Effector memory CD4-positive, alpha-beta T cell (primary cell): ENCODE data around the gene CHST13.
"Not testable (repeated sequence)": the region's sequence is repeated elsewhere in the genome, so short reads cannot be mapped to it uniquely, and the experiment has no call there.

ENCODE experiments used
- DNase-seq, 3 donors: peaks; one replicate each; pipeline ENCODE4 v3.0.0-alpha.2; 2020
- H3K27ac ChIP-seq: 2 replicates; pipeline ENCODE4 v1.7.0; 2013; ENCODE audit warnings: mild to moderate bottlenecking, low read length, moderate library complexity; ENCODE audit not compliant: insufficient read depth, poor library complexity, severe bottlenecking
- H3K27me3 ChIP-seq: replicated peaks from 2 replicates; pipeline ENCODE4 v1.7.0; 2013; ENCODE audit warnings: mild to moderate bottlenecking, low read length; ENCODE audit not compliant: insufficient read depth, control insufficient read depth, poor library complexity, severe bottlenecking
- H3K36me3 ChIP-seq: 2 replicates; pipeline ENCODE4 v1.7.0; 2013; ENCODE audit warnings: mild to moderate bottlenecking, low read length, moderate library complexity; ENCODE audit not compliant: control insufficient read depth, insufficient read depth
- H3K4me1 ChIP-seq: 2 replicates; pipeline ENCODE4 v1.7.0; 2013; ENCODE audit warnings: low read length, mild to moderate bottlenecking; ENCODE audit not compliant: control insufficient read depth, insufficient read depth, poor library complexity, severe bottlenecking
- H3K4me3 ChIP-seq: 2 replicates; pipeline ENCODE4 v1.7.0; 2013; ENCODE audit warnings: low read length, low read depth, mild to moderate bottlenecking; ENCODE audit not compliant: insufficient read depth, poor library complexity, severe bottlenecking
- H3K9me3 ChIP-seq: 2 replicates; pipeline ENCODE4 v1.7.0; 2013; ENCODE audit warnings: mild to moderate bottlenecking, low read length, moderate library complexity; ENCODE audit not compliant: control insufficient read depth

CHST13 gene

GRCh38 chr3:126530171-126531050 is 6.5 kb downstream of the CHST13 start:
- no peak for DNase-seq
- H3K36me3 ChIP-seq, result no peaks in the 10 kb centered on the region
- no peaks in the 10 kb centered on the region for H3K27me3 ChIP-seq
- H3K27ac ChIP-seq, result no peak overlapping the region
- no peaks in the 10 kb centered on the region for H3K9me3 ChIP-seq
- H3K4me1 ChIP-seq, result no peaks in the 10 kb centered on the region
- H3K4me3 ChIP-seq, result no peak overlapping the region

- no peaks in the 10 kb centered on the region for H3K9me3 ChIP-seq
- H3K4me1 ChIP-seq, result no peaks in the 10 kb centered on the region
- no peaks in the 10 kb centered on the region for H3K27me3 ChIP-seq
- H3K27ac ChIP-seq, result no peak overlapping the region
- H3K4me3 ChIP-seq, result no peak overlapping the region
- H3K36me3 ChIP-seq, result no peaks in the 10 kb centered on the region
- DNase-seq, result no peak
These were observed 7.0 kb downstream of the CHST13 start for GRCh38 chr3:126531051-126531330.

GRCh38 chr3:126533506-126533905 is 9.6 kb downstream of the CHST13 start:
- Histone ChIP-seq H3K27ac (no peak overlapping the region), H3K27me3 (no peaks in the 10 kb centered on the region), H3K9me3 (no peaks in the 10 kb centered on the region), H3K4me3 (no peak overlapping the region), H3K4me1 (no peaks in the 10 kb centered on the region), H3K36me3 (no peaks in the 10 kb centered on the region)
- DNase-seq, result no peak

- not testable (repeated sequence) for DNase-seq, H3K9me3 ChIP-seq, H3K36me3 ChIP-seq, H3K27ac ChIP-seq, H3K4me3 ChIP-seq, H3K4me1 ChIP-seq, H3K27me3 ChIP-seq
These were observed 10.8 kb downstream of the CHST13 start for GRCh38 chr3:126534716-126535115.

GRCh38 chr3:126535636-126536035 is 11.7 kb downstream of the CHST13 start:
- H3K27ac ChIP-seq, result no peak overlapping the region
- no peaks in the 10 kb centered on the region for H3K36me3 ChIP-seq
- no peaks in the 10 kb centered on the region for H3K27me3 ChIP-seq
- no peaks in the 10 kb centered on the region for H3K4me1 ChIP-seq
- no peaks in the 10 kb centered on the region for H3K9me3 ChIP-seq
- DNase-seq, result no peak
- H3K4me3 ChIP-seq, result no peak overlapping the region

- H3K27me3 ChIP-seq, result no peaks in the 10 kb centered on the region
These were observed 12.2 kb downstream of the CHST13 start for GRCh38 chr3:126536126-126536525.

GRCh38 chr3:126537116-126537729 is 13.3 kb downstream of the CHST13 start:
- H3K4me3 ChIP-seq, result no peak overlapping the region
- H3K9me3 ChIP-seq, result no peaks in the 10 kb centered on the region
- no peaks in the 10 kb centered on the region for H3K36me3 ChIP-seq
- no peak overlapping the region for H3K27ac ChIP-seq
- DNase-seq, result no peak
- no peaks in the 10 kb centered on the region for H3K27me3 ChIP-seq
- H3K4me1 ChIP-seq, result no peaks in the 10 kb centered on the region

More at GRCh38 chr3:126536126-126536525, 12.2 kb downstream of the CHST13 start:
- H3K4me3 ChIP-seq, result no peak overlapping the region
- no peak overlapping the region for H3K27ac ChIP-seq
- no peak for DNase-seq
- no peaks in the 10 kb centered on the region for H3K9me3 ChIP-seq
- H3K36me3 ChIP-seq, result no peaks in the 10 kb centered on the region
- H3K4me1 ChIP-seq, result no peaks in the 10 kb centered on the region

- no peak overlapping the region for H3K27ac ChIP-seq
- no peaks in the 10 kb centered on the region for H3K9me3 ChIP-seq
- no peak overlapping the region for H3K4me3 ChIP-seq
- no peaks in the 10 kb centered on the region for H3K27me3 ChIP-seq
- H3K36me3 ChIP-seq, result no peaks in the 10 kb centered on the region
- no peak for DNase-seq
- H3K4me1 ChIP-seq, result no peaks in the 10 kb centered on the region
These were observed 13.9 kb downstream of the CHST13 start for GRCh38 chr3:126537730-126538281.

- Histone ChIP-seq H3K36me3 (no peaks in the 10 kb centered on the region), H3K27me3 (no peaks in the 10 kb centered on the region), H3K4me3 (no peak overlapping the region), H3K4me1 (no peaks in the 10 kb centered on the region), H3K27ac (no peak overlapping the region), H3K9me3 (no peaks in the 10 kb centered on the region)
- no peak for DNase-seq
These were observed 14.4 kb downstream of the CHST13 start for GRCh38 chr3:126538316-126538715.

- H3K27me3 ChIP-seq, result no peaks in the 10 kb centered on the region
- H3K4me1 ChIP-seq, result no peaks in the 10 kb centered on the region
- no peak overlapping the region for H3K27ac ChIP-seq
- no peak overlapping the region for H3K4me3 ChIP-seq
- DNase-seq, result no peak
- no peaks in the 10 kb centered on the region for H3K36me3 ChIP-seq
- no peaks in the 10 kb centered on the region for H3K9me3 ChIP-seq
These were observed 15.0 kb downstream of the CHST13 start for GRCh38 chr3:126538966-126539365.
